ENCODE results near the gene APOB.

DNA sequence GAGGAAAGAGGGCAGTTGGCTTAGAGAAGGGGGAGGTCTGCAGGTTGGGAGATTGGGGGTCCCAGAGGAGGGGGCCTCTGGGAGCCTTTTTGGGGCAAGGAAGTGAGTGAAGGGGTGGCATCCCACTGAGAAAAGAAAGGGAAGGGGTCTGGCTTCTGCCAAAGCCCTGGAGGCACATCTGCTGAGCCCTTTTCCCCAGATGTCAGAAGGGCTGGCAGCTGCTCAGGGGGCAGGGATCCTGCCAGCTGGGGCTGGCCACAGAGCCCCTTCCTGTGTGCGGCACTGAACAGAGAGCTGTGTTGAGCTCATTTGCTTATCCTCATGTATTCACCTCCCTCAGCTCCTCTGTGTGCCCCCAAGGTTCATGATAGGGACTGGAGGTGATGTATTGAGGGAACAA, 54.5 kb downstream of the APOB start:
- TF ChIP-seq, protein P1, sequence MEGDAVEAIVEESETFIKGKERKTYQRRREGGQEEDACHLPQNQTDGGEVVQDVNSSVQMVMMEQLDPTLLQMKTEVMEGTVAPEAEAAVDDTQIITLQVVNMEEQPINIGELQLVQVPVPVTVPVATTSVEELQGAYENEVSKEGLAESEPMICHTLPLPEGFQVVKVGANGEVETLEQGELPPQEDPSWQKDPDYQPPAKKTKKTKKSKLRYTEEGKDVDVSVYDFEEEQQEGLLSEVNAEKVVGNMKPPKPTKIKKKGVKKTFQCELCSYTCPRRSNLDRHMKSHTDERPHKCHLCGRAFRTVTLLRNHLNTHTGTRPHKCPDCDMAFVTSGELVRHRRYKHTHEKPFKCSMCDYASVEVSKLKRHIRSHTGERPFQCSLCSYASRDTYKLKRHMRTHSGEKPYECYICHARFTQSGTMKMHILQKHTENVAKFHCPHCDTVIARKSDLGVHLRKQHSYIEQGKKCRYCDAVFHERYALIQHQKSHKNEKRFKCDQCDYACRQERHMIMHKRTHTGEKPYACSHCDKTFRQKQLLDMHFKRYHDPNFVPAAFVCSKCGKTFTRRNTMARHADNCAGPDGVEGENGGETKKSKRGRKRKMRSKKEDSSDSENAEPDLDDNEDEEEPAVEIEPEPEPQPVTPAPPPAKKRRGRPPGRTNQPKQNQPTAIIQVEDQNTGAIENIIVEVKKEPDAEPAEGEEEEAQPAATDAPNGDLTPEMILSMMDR (IDR thresholded peaks at IDR 0.05), result no peak
- no peak for TF ChIP-seq POLR2A (IDR thresholded peaks at IDR 0.05)

Data from Peyer's patch (tissue), 4 donors.